Activated gamma-delta T cell (primary cell): Measurements from ENCODE around the gene SLCO1B3.

Experiments
- DNase-seq: peaks from one replicate; lab custom pipeline; 2025; lab: John Stamatoyannopoulos, UW

Gene SLCO1B3

DNA sequence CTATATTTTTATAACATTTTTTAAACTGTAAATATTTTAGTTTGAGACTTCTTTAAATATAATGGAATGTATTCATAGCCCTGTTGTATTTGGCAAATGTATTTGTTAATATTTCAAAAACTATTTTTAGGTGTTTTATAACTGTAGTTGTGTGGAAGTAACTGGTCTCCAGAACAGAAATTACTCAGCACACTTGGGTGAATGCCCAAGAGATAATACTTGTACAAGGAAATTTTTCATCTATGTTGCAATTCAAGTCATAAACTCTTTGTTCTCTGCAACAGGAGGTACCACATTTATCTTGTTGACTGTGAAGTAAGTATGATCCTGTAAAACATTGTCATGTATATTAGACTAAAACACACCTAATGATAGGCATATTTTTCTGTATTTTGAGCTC is 72.8 kb downstream of the SLCO1B3 start:
- DNase-seq, result no peak

DNA sequence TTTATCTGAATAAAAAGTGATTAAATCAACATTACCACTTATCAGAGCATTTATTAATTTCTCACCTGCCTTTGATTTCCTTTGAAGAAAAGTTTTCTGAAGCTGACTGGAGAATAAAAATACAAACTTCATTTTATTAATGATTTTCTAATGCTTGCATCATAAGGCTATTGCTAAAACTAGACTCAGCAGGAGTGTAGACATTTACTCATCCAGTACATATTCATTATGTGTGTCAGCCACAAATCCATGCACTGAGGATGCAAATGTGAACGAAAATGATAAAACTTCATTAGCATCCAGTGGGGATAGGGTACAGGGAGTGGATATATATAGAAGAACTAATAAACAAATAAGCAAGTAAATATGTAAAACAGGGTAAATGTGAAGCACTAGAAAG is 74.6 kb downstream of the SLCO1B3 start:
- DNase-seq, result no peak

DNA sequence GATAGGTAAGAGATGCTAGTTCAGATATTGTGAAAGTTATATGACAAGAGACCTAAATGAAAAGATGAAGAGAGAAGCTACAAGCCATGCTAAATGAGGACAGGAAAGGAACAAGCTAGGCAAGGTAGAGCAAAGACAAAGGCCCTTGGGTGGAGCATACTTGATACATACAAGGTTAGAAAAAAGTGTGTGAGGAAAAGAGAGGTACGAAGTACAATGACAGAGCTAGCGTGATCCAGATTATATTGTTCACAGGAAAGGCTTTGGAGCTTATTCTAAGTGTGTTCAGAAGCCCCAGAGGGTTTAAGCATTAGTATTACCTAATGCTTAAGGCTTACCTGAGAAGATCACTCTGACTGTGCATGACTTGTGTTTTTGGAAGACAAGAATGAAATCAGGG is 75.0 kb downstream of the SLCO1B3 start:
- no peak for DNase-seq

DNA sequence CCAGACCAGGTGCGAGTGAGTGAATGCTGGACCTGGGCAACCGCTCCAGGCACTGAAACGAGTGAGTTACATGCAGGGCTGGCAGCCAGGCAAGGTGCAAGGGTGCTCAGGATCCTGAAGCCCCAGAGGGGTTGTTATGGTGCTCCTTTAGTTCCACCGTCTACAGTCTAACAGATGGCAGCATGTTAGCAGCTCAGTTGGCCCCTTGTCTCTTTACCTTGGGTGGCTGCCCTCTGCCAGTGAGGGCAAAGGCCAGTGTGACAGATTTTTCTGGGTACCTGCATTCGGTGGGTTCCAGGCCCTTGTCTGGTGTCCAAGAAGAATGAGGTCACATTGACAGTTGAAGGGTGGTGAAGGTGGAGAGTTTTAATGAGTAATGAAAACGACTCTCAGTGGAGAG is 106.8 kb downstream of the SLCO1B3 start:
- no peak for DNase-seq

DNA sequence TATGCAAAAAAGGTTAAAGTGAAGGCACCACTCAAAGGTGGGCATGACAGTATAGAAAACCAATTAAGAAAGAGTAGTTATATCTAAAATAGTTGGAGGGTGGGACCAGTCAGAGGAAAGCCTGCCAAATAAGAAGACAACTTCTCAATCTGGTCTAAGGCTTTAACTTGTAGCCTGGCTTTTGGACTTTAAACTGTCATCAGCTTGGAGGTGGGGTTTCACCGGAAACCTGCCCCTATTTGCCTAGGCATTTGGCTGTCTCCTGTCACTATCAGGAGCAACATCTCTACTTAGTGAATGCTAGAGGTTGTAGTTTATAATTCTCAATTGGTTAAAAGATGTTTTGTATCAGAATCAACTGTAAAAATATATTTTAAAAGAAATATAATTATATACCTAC is 107.3 kb downstream of the SLCO1B3 start:
- DNase-seq, result no peak

DNA sequence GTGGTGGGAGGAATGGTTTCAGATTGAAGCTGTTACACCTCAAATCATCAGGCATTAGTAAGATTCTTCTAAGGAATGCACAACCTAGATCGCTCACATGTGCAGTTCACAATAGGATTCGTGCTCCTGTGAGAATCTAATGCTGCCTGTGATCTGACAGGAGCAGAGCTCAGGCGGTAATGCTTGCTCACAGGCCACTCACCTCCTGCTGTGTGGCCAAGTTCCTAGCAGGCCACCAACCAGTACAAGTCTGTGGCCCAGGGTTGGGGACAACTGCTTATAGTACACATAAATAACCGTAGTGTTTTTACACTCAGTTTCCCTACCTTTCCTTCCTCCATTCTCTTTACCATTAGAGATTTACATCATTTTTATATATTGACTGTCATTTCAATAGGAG is 121.4 kb downstream of the SLCO1B3 start:
- no peak for DNase-seq

DNA sequence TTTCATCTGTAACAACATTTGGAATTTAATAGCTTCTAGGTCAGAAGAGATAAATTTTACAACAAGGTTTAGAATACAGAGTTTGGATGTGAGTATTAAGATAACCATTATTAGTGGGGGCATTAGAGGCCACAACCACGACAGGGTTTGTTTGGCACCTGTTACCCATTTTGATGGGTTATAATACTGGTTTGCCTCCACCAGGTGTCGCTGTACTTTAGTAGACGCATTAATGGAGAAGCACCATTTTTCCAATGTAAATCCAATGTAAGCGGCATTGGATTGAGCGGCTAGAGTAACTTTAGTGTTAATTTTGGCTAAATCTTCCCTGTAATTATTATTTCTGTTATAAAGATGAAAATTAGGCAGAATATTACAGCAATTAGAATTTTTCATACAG is 136.2 kb downstream of the SLCO1B3 start:
- DNase-seq, result no peak

DNA sequence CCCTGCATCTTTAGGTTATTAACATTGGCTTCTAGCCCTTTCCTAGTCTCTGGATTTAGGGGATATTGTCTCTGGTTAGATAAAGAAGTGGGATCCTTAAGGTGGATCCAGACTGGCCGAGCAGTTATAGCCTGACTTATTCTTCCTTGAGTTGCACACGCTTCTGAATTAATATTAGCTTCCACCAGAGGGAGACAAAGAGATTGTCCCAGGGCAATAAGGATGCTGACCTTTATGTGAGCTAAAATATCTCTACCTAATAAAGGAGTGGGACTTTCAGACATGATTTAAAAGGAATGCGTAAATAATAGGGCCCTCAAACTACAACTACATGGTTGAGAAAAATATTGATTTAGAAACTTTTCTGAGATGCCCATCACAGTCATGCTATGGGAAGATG is 139.7 kb downstream of the SLCO1B3 start:
- no peak for DNase-seq

DNA sequence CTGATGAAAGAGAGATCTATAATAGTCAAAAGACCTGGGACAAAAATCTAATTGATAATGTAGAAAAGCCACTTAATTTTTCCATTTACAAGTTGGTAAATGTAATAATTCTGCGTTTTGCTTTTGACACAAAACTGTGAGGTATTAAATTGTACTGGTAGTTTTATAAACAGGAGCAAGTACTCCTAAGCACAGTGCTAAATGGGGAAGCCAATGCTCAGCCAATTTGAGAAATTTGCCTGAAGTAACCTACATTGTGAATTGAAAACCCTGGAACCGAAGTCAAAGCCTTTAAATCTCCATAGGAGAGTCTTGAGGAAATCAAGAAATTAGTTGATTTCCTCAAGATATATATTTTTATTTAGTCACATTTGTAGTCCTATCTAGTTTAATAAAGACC is 152.8 kb downstream of the SLCO1B3 start:
- no peak for DNase-seq

DNA sequence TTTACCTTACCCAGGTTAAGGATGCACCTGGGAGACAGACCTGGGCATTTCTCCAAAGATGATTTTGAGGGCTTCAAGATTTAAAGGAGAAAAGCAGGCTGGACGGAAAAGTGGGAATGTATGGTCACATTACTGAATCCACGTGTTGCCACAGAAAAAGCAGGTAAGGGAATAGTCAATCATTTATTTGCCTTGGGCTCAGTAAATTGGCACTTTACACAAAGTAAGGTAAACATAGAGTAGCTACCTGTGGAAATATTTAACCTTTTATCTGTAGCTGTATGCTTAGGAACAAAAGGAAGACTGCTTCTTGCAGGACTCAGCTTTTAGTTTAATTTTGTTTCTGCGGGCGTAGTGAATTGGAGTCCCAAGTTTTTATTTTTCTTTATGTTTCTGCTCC is 153.3 kb downstream of the SLCO1B3 start:
- no peak for DNase-seq
